Upper lobe of left lung (tissue), 6 donors: ENCODE results near the gene RAB3GAP2. TPM values are rescaled to one million over a fixed set of nuclear protein-coding genes. Genes with fewer than 3 reads are reported as not detected.
"Not testable (repeated sequence)": the region's sequence is repeated elsewhere in the genome, so short reads cannot be mapped to it uniquely, and the experiment has no call there.

Experiments
- ATAC-seq, 2 donors: fragments of 200-7000 bp; cut with Tn5 transposase; one replicate each; pipeline ENCODE4 v1.9.1; 2022; ENCODE audit warnings: mild to moderate bottlenecking in 2 of 2, moderate library complexity in 2 of 2; ENCODE audit not compliant: low FRiP score in 2 of 2
- DNase-seq, 2 donors: peaks; one replicate each; pipeline ENCODE4 v3.0.0-alpha.2; 2019 to 2020
- H3K27ac ChIP-seq, 4 donors: fragments of 200-600 bp; sonication (generic); one replicate each; pipeline ENCODE4 v1.5.1; 2016 to 2019
- H3K27me3 ChIP-seq, 4 donors: fragments of 200-600 bp; sonication (generic); one replicate each; pipeline ENCODE4 v1.5.1; 2017 to 2019
- H3K36me3 ChIP-seq, 4 donors: fragments of 200-600 bp; sonication (generic); one replicate each; pipeline ENCODE4 v1.5.1; 2016 to 2019
- H3K4me1 ChIP-seq, 4 donors: fragments of 200-600 bp; sonication (generic); one replicate each; pipeline ENCODE4 v1.5.1; 2018 to 2019
- H3K4me3 ChIP-seq, 4 donors: fragments of 200-600 bp; sonication (generic); one replicate each; pipeline ENCODE4 v1.5.1; 2017 to 2019; ENCODE audit warnings: mild to moderate bottlenecking in 2 of 4, moderate library complexity in 1 of 4
- H3K9me3 ChIP-seq, 4 donors: fragments of 200-600 bp; sonication (generic); one replicate each; pipeline ENCODE4 v1.5.1; 2018 to 2019
- CTCF ChIP-seq, 6 experiments: fragments of 450-650 bp in 4 of 6; fragments of 200-600 bp in 2 of 6; sonication (generic) in 2 of 6; IDR thresholded peaks; one replicate each; pipeline ENCODE4 v1.5.1; 2016 to 2019; ENCODE audit warnings: antibody characterized with exemption in 6 of 6
- EP300 ChIP-seq, 4 donors: sonication (generic); formaldehyde crosslinking; IDR thresholded peaks; one replicate each; pipeline ENCODE4 v1.5.1; 2017; ENCODE audit warnings: antibody characterized with exemption in 4 of 4, control low read depth in 2 of 4
- POLR2A ChIP-seq, 4 donors: fragments of 450-650 bp; IDR thresholded peaks; one replicate each; pipeline ENCODE4 v1.5.1; 2016 to 2017; ENCODE audit warnings: antibody characterized with exemption in 4 of 4, mild to moderate bottlenecking in 2 of 4
- POLR2AphosphoS5 ChIP-seq, 2 donors: sonication (generic); formaldehyde crosslinking; IDR thresholded peaks; one replicate each; pipeline ENCODE4 v1.5.1; 2017; ENCODE audit warnings: antibody characterized with exemption in 2 of 2
- WGBS, 2 donors: methylation state at CpG; one replicate each; pipeline ENCODE4 v1.1.5; 2017 to 2018; 5-methylcytosine and 5-hydroxymethylcytosine counted together
- total RNA-seq, 6 donors: library from RNA; depleted of rRNA in 4 of 6; stranded (reverse); fragments of >200 nt in 4 of 6; gene quantifications; one replicate each; pipeline versions ENCODE4 v1.1.0 to v1.2.1, GENCODE V29; 2016 to 2021
- donor health status: DM: no; HTN: no; CAD: no; lungs with moderate emphysema.
- donor health status: DM: no; HTN: yes; CAD: no; lungs with severe emphysema.

The RAB3GAP2 gene
- total RNA-seq, 6 donors from 2014 or later = 9.1 to 35.8 (median 27.1) TPM

GRCh38 chr1:220251272-220251671 is 21.0 kb downstream of the RAB3GAP2 start:
- H3K27ac ChIP-seq = no peak overlapping the region
- H3K9me3 ChIP-seq = peaks cover 9 to 18% (median 15%) of the 10 kb centered on the region in 4 donors
- no peak for DNase-seq
- H3K27me3 ChIP-seq = no peaks in the 10 kb centered on the region
- no peak overlapping the region for H3K4me3 ChIP-seq
- ATAC-seq = no peak
- H3K36me3 ChIP-seq = peaks cover 0 to 27% (median 9%) of the 10 kb centered on the region in 4 donors
- H3K4me1 ChIP-seq = no peaks in the 10 kb centered on the region
- TF ChIP-seq POLR2AphosphoS5 (IDR thresholded peaks at IDR 0.05) (no peak), CTCF (IDR thresholded peaks at IDR 0.05) (no peak), EP300 (IDR thresholded peaks at IDR 0.05) (no peak), POLR2A (IDR thresholded peaks at IDR 0.05) (no peak)

DNA sequence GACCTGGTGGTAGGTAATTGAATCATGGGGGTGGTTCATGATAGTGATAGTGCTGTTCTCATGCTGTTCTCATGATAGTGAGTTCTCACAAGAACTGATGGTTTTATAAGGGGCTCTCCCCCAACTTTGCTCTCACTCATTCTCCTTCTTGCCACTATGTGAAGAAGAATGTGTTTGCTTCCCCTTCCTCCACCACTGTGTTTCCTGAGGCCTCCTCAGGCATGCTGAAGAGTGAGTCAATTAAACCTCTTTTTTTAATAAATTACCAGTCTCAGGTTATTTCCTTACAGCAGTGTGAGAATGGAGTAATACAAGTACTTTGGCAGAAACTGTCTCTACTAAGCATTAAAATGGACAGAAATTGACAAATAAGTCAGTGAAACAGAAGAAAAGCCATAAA is 21.6 kb downstream of the RAB3GAP2 start:
- ATAC-seq (no peak), DNase-seq (no peak)
- H3K36me3 ChIP-seq = peaks cover 0 to 27% (median 9%) of the 10 kb centered on the region in 4 donors
- peaks cover 9 to 18% (median 15%) of the 10 kb centered on the region in 4 donors for H3K9me3 ChIP-seq
- no peaks in the 10 kb centered on the region for H3K4me1 ChIP-seq
- H3K27me3 ChIP-seq = no peaks in the 10 kb centered on the region
- no peak overlapping the region for H3K4me3 ChIP-seq
- TF ChIP-seq CTCF (IDR thresholded peaks at IDR 0.05) = no peak
- no peak for TF ChIP-seq POLR2AphosphoS5 (IDR thresholded peaks at IDR 0.05)
- no peak for TF ChIP-seq EP300 (IDR thresholded peaks at IDR 0.05)
- no peak for TF ChIP-seq POLR2A (IDR thresholded peaks at IDR 0.05)
- no peak overlapping the region for H3K27ac ChIP-seq

GRCh38 chr1:220249522-220249921 is 22.7 kb downstream of the RAB3GAP2 start:
- no peaks in the 10 kb centered on the region for H3K27me3 ChIP-seq
- H3K4me1 ChIP-seq = no peaks in the 10 kb centered on the region
- ATAC-seq = no peak
- peaks cover 0 to 27% (median 9%) of the 10 kb centered on the region in 4 donors for H3K36me3 ChIP-seq
- H3K4me3 ChIP-seq = no peak overlapping the region
- no peak for TF ChIP-seq POLR2AphosphoS5 (IDR thresholded peaks at IDR 0.05)
- no peak for TF ChIP-seq EP300 (IDR thresholded peaks at IDR 0.05)
- TF ChIP-seq CTCF (IDR thresholded peaks at IDR 0.05) = no peak
- TF ChIP-seq POLR2A (IDR thresholded peaks at IDR 0.05) = no peak
- H3K27ac ChIP-seq = no peak overlapping the region
- H3K9me3 ChIP-seq = peaks cover 9 to 18% (median 15%) of the 10 kb centered on the region in 4 donors
- DNase-seq = no peak
- WGBS, 2 donors = 92 to 96% methylated on average over 1 of the region's 1 CpG

- WGBS, 2 donors = 98% methylated on average over 3 of the region's 3 CpGs
- Histone ChIP-seq H3K36me3 (peaks cover 0 to 27% (median 9%) of the 10 kb centered on the region in 4 donors), H3K9me3 (peaks cover 9 to 18% (median 15%) of the 10 kb centered on the region in 4 donors)
- not testable (repeated sequence) for H3K27ac ChIP-seq, H3K4me3 ChIP-seq, DNase-seq, H3K27me3 ChIP-seq, ATAC-seq, H3K4me1 ChIP-seq
Observed at GRCh38 chr1:220248715-220249265, 23.5 kb downstream of the RAB3GAP2 start.

- not testable (repeated sequence) for H3K27me3 ChIP-seq, H3K27ac ChIP-seq, DNase-seq, H3K4me1 ChIP-seq, ATAC-seq, H3K4me3 ChIP-seq
- Histone ChIP-seq H3K36me3 (peaks cover 0 to 12% (median 0%) of the 10 kb centered on the region in 4 donors), H3K9me3 (peaks cover 9 to 18% (median 15%) of the 10 kb centered on the region in 4 donors)
- 75 to 90% methylated on average over 5 to 6 of the region's 6 CpGs for WGBS, 2 donors
Observed at GRCh38 chr1:220245900-220246299, 26.4 kb downstream of the RAB3GAP2 start.

DNA sequence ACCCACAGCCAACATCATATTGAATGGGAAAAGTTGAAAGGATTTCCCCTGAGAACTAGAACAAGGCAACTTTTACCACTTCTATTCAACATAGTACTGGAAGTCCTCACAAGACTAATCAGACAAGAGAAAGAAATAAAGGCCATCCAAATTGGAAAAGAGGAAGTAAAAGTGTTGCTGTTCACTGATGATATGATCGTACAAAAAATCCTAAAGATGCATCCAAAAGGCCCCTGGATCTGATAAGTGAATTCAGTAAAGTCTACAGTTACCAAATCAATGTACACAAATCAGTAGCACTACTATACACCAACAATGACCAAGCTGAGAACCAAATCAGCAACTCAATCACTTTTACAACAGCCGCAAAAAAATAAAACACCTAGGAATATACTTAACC is 28.3 kb downstream of the RAB3GAP2 start:
- H3K27ac ChIP-seq = no peak overlapping the region
- no peaks in the 10 kb centered on the region for H3K27me3 ChIP-seq
- ATAC-seq = no peak
- 81 to 95% methylated on average over 2 of the region's 2 CpGs for WGBS, 2 donors
- peaks cover 3 to 9% (median 4%) of the 10 kb centered on the region in 4 donors for H3K4me1 ChIP-seq
- peaks cover 3 to 7% (median 6%) of the 10 kb centered on the region in 4 donors for H3K9me3 ChIP-seq
- no peak for TF ChIP-seq POLR2AphosphoS5 (IDR thresholded peaks at IDR 0.05)
- TF ChIP-seq POLR2A (IDR thresholded peaks at IDR 0.05) = no peak
- TF ChIP-seq CTCF (IDR thresholded peaks at IDR 0.05) = no peak
- no peak for TF ChIP-seq EP300 (IDR thresholded peaks at IDR 0.05)
- no peak for DNase-seq
- H3K36me3 ChIP-seq = no peaks in the 10 kb centered on the region
- no peak overlapping the region for H3K4me3 ChIP-seq
